WTC11 (cell line): ENCODE results near the gene BPNT1. TPM values are rescaled to one million over a fixed set of nuclear protein-coding genes. Genes with fewer than 3 reads are reported as not detected.

ENCODE experiments used
- ATAC-seq: fragments of 200-7000 bp; cut with Tn5 transposase; 2 replicates; pipeline ENCODE4 v1.10.0; 2021; ENCODE audit warnings: mild to moderate bottlenecking, moderate library complexity
- CTCF ChIA-PET: fragments of 300-600 bp; sonication (Branson Sonifier 250); formaldehyde crosslinking; loops from one replicate; lab custom pipeline; 2021; ENCODE audit warnings: antibody characterized with exemption; lab: Charles Lee
- POLR2A ChIA-PET: fragments of 350-600 bp; sonication (Branson Sonifier 250); formaldehyde crosslinking; loops from one replicate; lab custom pipeline; 2021; ENCODE audit warnings: antibody characterized with exemption; lab: Charles Lee
- DNase-seq: peaks from one replicate; pipeline ENCODE4 v3.0.0; 2021; ENCODE audit warnings: low spot score
- H3K27ac Mint-ChIP-seq: 2 replicates; pipeline ENCODE4 v1.8.0; 2021; ENCODE audit warnings: mixed read lengths
- H3K27me3 Mint-ChIP-seq: 2 replicates; pipeline ENCODE4 v1.8.0; 2021; ENCODE audit warnings: low read depth, mild to moderate bottlenecking, moderate library complexity, mixed read lengths
- H3K36me3 Mint-ChIP-seq: 2 replicates; pipeline ENCODE4 v1.8.0; 2021; ENCODE audit warnings: mixed read lengths
- H3K4me1 Mint-ChIP-seq: 2 replicates; pipeline ENCODE4 v1.8.0; 2022; ENCODE audit warnings: mixed read lengths
- H3K4me3 Mint-ChIP-seq: 2 replicates; pipeline ENCODE4 v1.8.0; 2021; ENCODE audit warnings: mild to moderate bottlenecking, moderate library complexity, mixed read lengths
- H3K9me3 Mint-ChIP-seq: 2 replicates; pipeline ENCODE4 v1.8.0; 2021; ENCODE audit warnings: mixed read lengths
- AFF4 ChIP-seq: sonication (generic); formaldehyde crosslinking; IDR thresholded peaks from 2 replicates; pipeline ENCODE4 v1.8.1; 2023; ENCODE audit warnings: mild to moderate bottlenecking, missing genetic modification reagents, borderline replicate concordance
- ATF1 ChIP-seq: sonication (generic); formaldehyde crosslinking; IDR thresholded peaks from 2 replicates; pipeline ENCODE4 v1.8.1; 2023; ENCODE audit warnings: mild to moderate bottlenecking, moderate library complexity, missing genetic modification reagents
- ATF3 ChIP-seq: sonication (generic); formaldehyde crosslinking; conservative IDR thresholded peaks from 2 replicates; pipeline ENCODE4 v1.8.1; 2022; ENCODE audit warnings: mild to moderate bottlenecking, missing genetic modification reagents
- CBFB ChIP-seq: sonication (generic); formaldehyde crosslinking; IDR thresholded peaks from 2 replicates; pipeline ENCODE4 v1.8.1; 2022; ENCODE audit warnings: mild to moderate bottlenecking, low read depth, missing genetic modification reagents
- CREB1 ChIP-seq: sonication (generic); formaldehyde crosslinking; IDR thresholded peaks from 2 replicates; pipeline ENCODE4 v1.8.0; 2023; ENCODE audit warnings: mild to moderate bottlenecking, missing genetic modification reagents
- ERG ChIP-seq: fragments of 250-450 bp; sonication (Bioruptor Pico); IDR thresholded peaks from 2 replicates; pipeline ENCODE4 v1.8.0; 2021; ENCODE audit warnings: mild to moderate bottlenecking
- ETV6 ChIP-seq: sonication (generic); formaldehyde crosslinking; IDR thresholded peaks from 2 replicates; pipeline ENCODE4 v1.8.1; 2022; ENCODE audit warnings: mild to moderate bottlenecking, missing genetic modification reagents
- GTF2I ChIP-seq: fragments of 250-450 bp; sonication (Bioruptor Pico); conservative IDR thresholded peaks from 2 replicates; pipeline ENCODE4 v1.4.0; 2021; ENCODE audit warnings: mild to moderate bottlenecking
- MXD4 ChIP-seq: fragments of 250-450 bp; sonication (Bioruptor Pico); IDR thresholded peaks from 2 replicates; pipeline ENCODE4 v1.8.0; 2021; ENCODE audit warnings: mild to moderate bottlenecking, moderate library complexity, borderline replicate concordance
- NFATC4 ChIP-seq: fragments of 250-450 bp; sonication (Bioruptor Pico); IDR thresholded peaks from 2 replicates; pipeline ENCODE4 v1.9.0; 2021; ENCODE audit warnings: mild to moderate bottlenecking
- NFYB ChIP-seq: sonication (generic); formaldehyde crosslinking; conservative IDR thresholded peaks from 2 replicates; pipeline ENCODE4 v1.8.0; 2022; ENCODE audit warnings: low read depth, missing genetic modification reagents
- NR1H2 ChIP-seq: sonication (generic); formaldehyde crosslinking; IDR thresholded peaks from 2 replicates; pipeline ENCODE4 v1.9.0; 2021; ENCODE audit warnings: mild to moderate bottlenecking, moderate library complexity, missing genetic modification reagents
- PRDM15 ChIP-seq: sonication (generic); formaldehyde crosslinking; IDR thresholded peaks from 2 replicates; pipeline ENCODE4 v1.8.0; 2022; ENCODE audit warnings: missing genetic modification reagents
- PREB ChIP-seq: sonication (generic); formaldehyde crosslinking; IDR thresholded peaks from 2 replicates; pipeline ENCODE4 v1.8.1; 2022; ENCODE audit warnings: mild to moderate bottlenecking, missing genetic modification reagents, moderate library complexity, borderline replicate concordance
- PRRX2 ChIP-seq: fragments of 250-450 bp; sonication (Bioruptor Pico); IDR thresholded peaks from 2 replicates; pipeline ENCODE4 v1.8.0; 2021; ENCODE audit warnings: mild to moderate bottlenecking
- RELA ChIP-seq: sonication (generic); formaldehyde crosslinking; IDR thresholded peaks from 2 replicates; pipeline ENCODE4 v1.8.1; 2022; ENCODE audit warnings: missing genetic modification reagents, mild to moderate bottlenecking, borderline replicate concordance
- SP1 ChIP-seq: sonication (generic); formaldehyde crosslinking; conservative IDR thresholded peaks from 2 replicates; pipeline ENCODE4 v1.8.1; 2022; ENCODE audit warnings: missing genetic modification reagents
- TEAD1 ChIP-seq: sonication (generic); formaldehyde crosslinking; IDR thresholded peaks from 2 replicates; pipeline ENCODE4 v1.8.0; 2022; ENCODE audit warnings: mild to moderate bottlenecking, missing genetic modification reagents
- TP53 ChIP-seq: sonication (generic); formaldehyde crosslinking; IDR thresholded peaks from 2 replicates; pipeline ENCODE4 v1.8.1; 2023; ENCODE audit warnings: mild to moderate bottlenecking, missing genetic modification reagents
- USF2 ChIP-seq: sonication (generic); formaldehyde crosslinking; IDR thresholded peaks from 2 replicates; pipeline ENCODE4 v1.8.1; 2023; ENCODE audit warnings: mild to moderate bottlenecking, missing genetic modification reagents, moderate library complexity
- ZNF263 ChIP-seq: sonication (generic); formaldehyde crosslinking; IDR thresholded peaks from 2 replicates; pipeline ENCODE4 v1.8.1; 2022; ENCODE audit warnings: low read depth, mild to moderate bottlenecking, moderate library complexity, missing genetic modification reagents
- ZNF317 ChIP-seq: sonication (generic); formaldehyde crosslinking; IDR thresholded peaks from 2 replicates; pipeline ENCODE4 v1.8.1; 2023; ENCODE audit warnings: low read depth, mild to moderate bottlenecking, moderate library complexity, missing genetic modification reagents, borderline replicate concordance
- ZNF671 ChIP-seq: fragments of 250-450 bp; sonication (Bioruptor Pico); IDR thresholded peaks from 2 replicates; pipeline ENCODE4 v1.8.0; 2021; ENCODE audit warnings: mild to moderate bottlenecking
- total RNA-seq: library from RNA; stranded (reverse); gene quantifications from 3 replicates; pipeline ENCODE4 v1.2.3, GENCODE V29; 2021

The BPNT1 gene
- total RNA-seq, 1 experiment from 2014 or later: 14.4 TPM

- TF ChIP-seq ATF3 (CRISPR knock-in tag): no peak
These were observed 10.2 kb upstream of the BPNT1 start (continued) for GRCh38 chr1:220099826-220100225.

GRCh38 chr1:220094016-220094911, 4.7 kb upstream of the BPNT1 start, which contains the start of gene IARS2:
TSS of gene IARS2 (plus strand) at chr1:220094132. CDS start at chr1:220094217, 85 bp downstream.
- Mint-ChIP-seq H3K27me3 (no peaks in the 10 kb centered on the region), H3K4me1 (peaks cover 9% of the 10 kb centered on the region), H3K9me3 (no peaks in the 10 kb centered on the region), H3K27ac (no peak within 1 kb of the TSS), H3K4me3 (peak within 1 kb of the TSS; percentile 75), H3K36me3 (peaks cover 25% of the 10 kb centered on the region)
- POLR2A ChIA-PET: interaction anchor here (0.7 kb wide), 1 partner anchor 792 kb away, joined by 7 read pairs; no protein-coding TSS in a partner anchor
- peak; percentile 90 for DNase-seq
- CTCF ChIA-PET: interaction anchor here (0.6 to 1.7 kb wide), 2 partner anchors 19 to 48 kb away, joined by 5 to 6 read pairs; partner anchors contain the start of gene EPRS1
- ATAC-seq: peak; percentile 79
- TF ChIP-seq ZNF317 (CRISPR knock-in tag): no peak
- TF ChIP-seq AFF4 (CRISPR knock-in tag): no peak
- TF ChIP-seq USF2 (CRISPR knock-in tag): no peak
- peak; percentile 74; the same call in 1 of the 2 replicates for TF ChIP-seq PREB
- TF ChIP-seq MXD4 (CRISPR knock-in tag): no peak
- no peak for TF ChIP-seq TP53 (CRISPR knock-in tag)
- TF ChIP-seq SP1 (CRISPR knock-in tag): 0 out of 2 replicates have a peak, but pooled peaks have one; percentile 46
- TF ChIP-seq ZNF671 (CRISPR knock-in tag): no peak
- TF ChIP-seq NR1H2 (CRISPR knock-in tag): no peak
- peak; percentile 51; the same call in 1 of the 2 replicates for TF ChIP-seq TEAD1 (CRISPR knock-in tag)
- no peak for TF ChIP-seq PRRX2 (CRISPR knock-in tag)
- no peak for TF ChIP-seq GTF2I
- no peak for TF ChIP-seq CBFB (CRISPR knock-in tag)
- TF ChIP-seq PRDM15: peak; percentile 66; the same call in 1 of the 2 replicates
- no peak for TF ChIP-seq NFATC4 (CRISPR knock-in tag)
- no peak for TF ChIP-seq ZNF263 (CRISPR knock-in tag)
- no peak for TF ChIP-seq ERG
- peak; percentile 90 for TF ChIP-seq ETV6 (CRISPR knock-in tag)
- TF ChIP-seq NFYB (CRISPR knock-in tag): no peak
- peak; percentile 27; the same call in 1 of the 2 replicates for TF ChIP-seq RELA (CRISPR knock-in tag)
- no peak for TF ChIP-seq ATF1
- 0 out of 2 replicates have a peak, but pooled peaks have one; percentile 20 for TF ChIP-seq CREB1 (CRISPR knock-in tag)
